Astrocyte (in vitro differentiated cells and primary cell): ENCODE data around the gene KDM1B.

Source experiments
- EZH2 ChIP-seq: IDR thresholded peaks from 2 replicates; pipeline ENCODE4 v1.6.1; 2012; ENCODE audit warnings: mild to moderate bottlenecking, low read length, inconsistent platforms; ENCODE audit not compliant: insufficient read depth
- TF ChIP-seq, protein P1 (sequence below): IDR thresholded peaks from 2 replicates; pipeline ENCODE4 v1.5.1; 2011; ENCODE audit warnings: low read depth, mild to moderate bottlenecking, inconsistent platforms, low read length, moderate library complexity; ENCODE audit not compliant: insufficient read depth

- TF ChIP-seq, protein P1, sequence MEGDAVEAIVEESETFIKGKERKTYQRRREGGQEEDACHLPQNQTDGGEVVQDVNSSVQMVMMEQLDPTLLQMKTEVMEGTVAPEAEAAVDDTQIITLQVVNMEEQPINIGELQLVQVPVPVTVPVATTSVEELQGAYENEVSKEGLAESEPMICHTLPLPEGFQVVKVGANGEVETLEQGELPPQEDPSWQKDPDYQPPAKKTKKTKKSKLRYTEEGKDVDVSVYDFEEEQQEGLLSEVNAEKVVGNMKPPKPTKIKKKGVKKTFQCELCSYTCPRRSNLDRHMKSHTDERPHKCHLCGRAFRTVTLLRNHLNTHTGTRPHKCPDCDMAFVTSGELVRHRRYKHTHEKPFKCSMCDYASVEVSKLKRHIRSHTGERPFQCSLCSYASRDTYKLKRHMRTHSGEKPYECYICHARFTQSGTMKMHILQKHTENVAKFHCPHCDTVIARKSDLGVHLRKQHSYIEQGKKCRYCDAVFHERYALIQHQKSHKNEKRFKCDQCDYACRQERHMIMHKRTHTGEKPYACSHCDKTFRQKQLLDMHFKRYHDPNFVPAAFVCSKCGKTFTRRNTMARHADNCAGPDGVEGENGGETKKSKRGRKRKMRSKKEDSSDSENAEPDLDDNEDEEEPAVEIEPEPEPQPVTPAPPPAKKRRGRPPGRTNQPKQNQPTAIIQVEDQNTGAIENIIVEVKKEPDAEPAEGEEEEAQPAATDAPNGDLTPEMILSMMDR, result no peak
- TF ChIP-seq EZH2, result no peak
Observed at GRCh38 chr6:18269717-18270116, 114.5 kb downstream of the KDM1B start.
